K562 (cell line): ENCODE results near the gene BIN1. TPM values are rescaled to one million over a fixed set of nuclear protein-coding genes. Genes with fewer than 3 reads are reported as not detected.
A peak's percentile ranks its signal among the peaks of the same experiment; 100 is the strongest.

Experiments used
- ATF1 ChIP-seq, 2 experiments: fragments of 450-650 bp in 1 of 2; IDR thresholded peaks; 2 replicates each; pipeline ENCODE4 v1.6.1; 2016; ENCODE audit warnings: missing compliant biosample characterization in 1 of 2, missing genetic modification characterization in 1 of 2
- BRD9 ChIP-seq: fragments of 450-650 bp; IDR thresholded peaks from 2 replicates; pipeline ENCODE4 v1.6.1; 2018; ENCODE audit warnings: low read depth; ENCODE audit not compliant: partially characterized antibody
- CEBPG ChIP-seq, 3 experiments: fragments of 200-800 bp in 1 of 3; sonication (Bioruptor generic) in 1 of 3; sonication (generic) in 1 of 3; formaldehyde crosslinking in 1 of 3; IDR thresholded peaks in 2 of 3; conservative IDR thresholded peaks in 1 of 3; 2 replicates each; pipeline versions ENCODE4 v1.6.1 to v1.8.0; 2016 to 2022; ENCODE audit warnings: missing compliant biosample characterization in 2 of 3, missing genetic modification characterization in 2 of 3, mild to moderate bottlenecking in 1 of 3, missing genetic modification reagents in 1 of 3
- CHD1 ChIP-seq: fragments of 200-600 bp; sonication (generic); IDR thresholded peaks from one replicate; pipeline ENCODE4 v1.6.1; 2012; ENCODE audit warnings: mild to moderate bottlenecking, moderate library complexity, low read length, inconsistent platforms
- ETV5 ChIP-seq: sonication (generic); formaldehyde crosslinking; IDR thresholded peaks from 2 replicates; pipeline ENCODE4 v1.4.0; 2020; ENCODE audit warnings: low read depth, mild to moderate bottlenecking, missing genetic modification reagents
- FOSL1 ChIP-seq: fragments of 200-800 bp; sonication (Bioruptor generic); conservative IDR thresholded peaks from 2 replicates; pipeline ENCODE4 v1.6.1; 2016; ENCODE audit warnings: missing genetic modification characterization, missing compliant biosample characterization
- FUS ChIP-seq: fragments of 200-400 bp; formaldehyde crosslinking; optimal IDR thresholded peaks from 2 replicates; pipeline ENCODE3; 2017; ENCODE audit warnings: low read depth, low read length
- HDAC1 ChIP-seq, 2 experiments: fragments of 450-650 bp; IDR thresholded peaks; 2 replicates each; pipeline ENCODE4 v1.6.1; 2016 to 2017; ENCODE audit warnings: inconsistent platforms in 1 of 2, mild to moderate bottlenecking in 1 of 2, moderate library complexity in 1 of 2
- HDAC3 ChIP-seq: fragments of 450-650 bp; IDR thresholded peaks from 2 replicates; pipeline ENCODE4 v1.6.1; 2018; ENCODE audit warnings: borderline replicate concordance, mild to moderate bottlenecking, moderate library complexity; ENCODE audit not compliant: partially characterized antibody
- ILF3 ChIP-seq: fragments of 450-650 bp; IDR thresholded peaks from 2 replicates; pipeline ENCODE4 v1.6.1; 2018; ENCODE audit warnings: antibody characterized with exemption, mild to moderate bottlenecking, moderate library complexity, borderline replicate concordance
- KAT2B ChIP-seq: IDR thresholded peaks from one replicate; pipeline ENCODE4 v1.6.1; 2012; ENCODE audit warnings: low read depth, mild to moderate bottlenecking, control low read depth, inconsistent platforms, low read length, moderate library complexity
- LEF1 ChIP-seq: fragments of 450-650 bp; IDR thresholded peaks from 2 replicates; pipeline ENCODE4 v1.6.1; 2016; ENCODE audit warnings: mild to moderate bottlenecking
- MAFK ChIP-seq: IDR thresholded peaks from 2 replicates; pipeline ENCODE4 v1.6.1; 2011; ENCODE audit warnings: low read length, improper control_type of control experiment
- MTF1 ChIP-seq: fragments of 250-450 bp; sonication (Bioruptor Pico); IDR thresholded peaks from 2 replicates; pipeline ENCODE4 v1.9.0; 2021; ENCODE audit warnings: moderate library complexity, mild to moderate bottlenecking, inconsistent platforms, borderline replicate concordance
- NELFE ChIP-seq: IDR thresholded peaks from 2 replicates; pipeline ENCODE4 v1.6.1; 2011; ENCODE audit warnings: mild to moderate bottlenecking; ENCODE audit not compliant: insufficient read depth, insufficient read length
- NEUROD1 ChIP-seq: fragments of 150-350 bp; IDR thresholded peaks from 2 replicates; pipeline ENCODE4 v1.6.1; 2014; ENCODE audit warnings: borderline replicate concordance, low read length, low read depth; ENCODE audit not compliant: partially characterized antibody
- PML ChIP-seq: IDR thresholded peaks from 2 replicates; pipeline ENCODE4 v1.6.1; 2012; ENCODE audit warnings: low read length, inconsistent platforms
- RBM34 ChIP-seq: fragments of 200-400 bp; formaldehyde crosslinking; IDR thresholded peaks from 2 replicates; pipeline ENCODE4 v1.6.1; 2018; ENCODE audit warnings: low read length, borderline replicate concordance; ENCODE audit not compliant: insufficient read depth
- RCOR1 ChIP-seq, 2 experiments: IDR thresholded peaks; 2 replicates each; pipeline ENCODE4 v1.6.1; 2012; ENCODE audit warnings: low read depth in 2 of 2, low read length in 2 of 2, borderline replicate concordance in 1 of 2, improper control_type of control experiment in 1 of 2
- SIN3A ChIP-seq, 2 experiments: fragments of 150-350 bp in 1 of 2; IDR thresholded peaks; 2 replicates each; pipeline ENCODE4 v1.6.1; 2011 to 2016; ENCODE audit warnings: borderline replicate concordance in 2 of 2, low read depth in 2 of 2, low read length in 2 of 2, mild to moderate bottlenecking in 2 of 2, moderate library complexity in 2 of 2; ENCODE audit not compliant: control insufficient read depth in 1 of 2
- SMARCA5 ChIP-seq: fragments of 450-650 bp; IDR thresholded peaks from 2 replicates; pipeline ENCODE4 v1.6.1; 2016
- TSC22D4 ChIP-seq: fragments of 450-650 bp; IDR thresholded peaks from 2 replicates; pipeline ENCODE4 v1.6.1; 2016; ENCODE audit warnings: missing genetic modification characterization, missing biosample characterization, control low read depth
- YY1 ChIP-seq, 3 experiments: IDR thresholded peaks; 2 replicates each; pipeline ENCODE4 v1.6.1; 2011; ENCODE audit warnings: low read length in 2 of 3, mild to moderate bottlenecking in 2 of 3, moderate library complexity in 2 of 3, borderline replicate concordance in 1 of 3, control low read depth in 1 of 3, low read depth in 1 of 3; ENCODE audit not compliant: insufficient read depth in 3 of 3, insufficient replicate concordance in 2 of 3, control insufficient read depth in 1 of 3, insufficient read length in 1 of 3; ENCODE audit errors: extremely low read depth in 1 of 3
- ZNF175 ChIP-seq: fragments of 200-800 bp; sonication (Bioruptor generic); IDR thresholded peaks from 2 replicates; pipeline ENCODE4 v1.6.1; 2016; ENCODE audit warnings: low read depth, mild to moderate bottlenecking, missing genetic modification characterization, missing compliant biosample characterization
- ZNF263 ChIP-seq: sonication (generic); formaldehyde crosslinking; IDR thresholded peaks from 2 replicates; pipeline ENCODE4 v1.8.0; 2022; ENCODE audit warnings: mild to moderate bottlenecking, missing genetic modification reagents, borderline replicate concordance
- ZNF77 ChIP-seq: fragments of 250-450 bp; sonication (Bioruptor Pico); IDR thresholded peaks from 2 replicates; pipeline ENCODE4 v1.5.0; 2020
- polyA plus RNA-seq, 8 experiments: library from polyadenylated mRNA; depleted of rRNA in 4 of 8; stranded (reverse) in 5 of 8; unstranded in 3 of 8; fragments of >200 nt; fragmentation: Nextera tagmentation in 2 of 8; fragmentation: Illumina TruSeq in 1 of 8; extraction: Ambion mirVana in 2 of 8; extraction: Trizol in 1 of 8; gene quantifications; 2 replicates each; pipeline versions ENCODE4 v1.2.1 to v1.2.3, GENCODE V29; 2011 to 2014; ENCODE audit warnings: inconsistent platforms in 1 of 8, missing spikeins in 1 of 8
- total RNA-seq, 7 experiments: library from RNA; depleted of rRNA in 6 of 7; stranded (reverse); fragments of >200 nt in 6 of 7; fragmentation: Illumina TruSeq in 2 of 7; extraction: Trizol in 2 of 7; gene quantifications; 2 replicates each; pipeline versions ENCODE4 v1.2.1 to v1.2.3, GENCODE V29; 2011 to 2021; ENCODE audit warnings: low replicate concordance in 1 of 7
- TF ChIP-seq, protein P1 (sequence below): fragments of 450-650 bp; conservative IDR thresholded peaks from 2 replicates; pipeline ENCODE4 v1.6.1; 2016; ENCODE audit warnings: missing genetic modification characterization, low read depth, mild to moderate bottlenecking, missing compliant biosample characterization, moderate library complexity

The BIN1 gene
- total and polyA plus RNA-seq, 9 of the 15 experiments (the other 6 are each of a cell fraction or from before 2014, with no cell fraction given): 0.04 to 2.8 (median 0.79) TPM; not detected in 1

DNA sequence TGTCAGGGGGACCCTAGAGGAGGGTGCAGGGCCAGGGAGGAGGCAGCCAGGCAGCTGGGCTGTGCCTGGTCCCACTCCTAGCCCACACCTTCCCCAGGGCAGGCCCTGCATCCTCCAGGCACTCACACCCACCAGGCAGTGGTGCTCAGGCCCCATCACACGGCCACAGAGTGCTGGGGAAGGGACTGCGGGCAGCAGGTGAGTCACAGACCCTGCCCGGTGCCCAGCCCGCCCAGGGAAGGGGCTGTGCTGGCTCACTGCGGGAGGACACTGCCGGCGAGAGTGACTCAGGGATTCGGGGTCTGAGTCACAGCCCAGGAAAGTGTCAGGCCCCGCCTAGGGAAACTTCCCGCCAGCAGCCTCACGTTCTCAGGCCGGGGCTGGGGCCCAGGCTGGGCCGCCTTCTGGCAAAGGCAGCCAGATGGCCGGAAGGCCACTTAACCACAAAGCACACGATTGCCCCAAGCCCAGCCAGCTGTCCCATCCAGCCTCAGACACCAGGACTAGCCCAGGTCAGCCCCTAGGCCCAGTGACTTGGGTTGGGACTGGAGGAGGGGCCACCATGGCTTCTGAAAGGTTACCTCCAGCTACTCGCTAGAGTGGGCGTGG lies 42.2 kb downstream of the BIN1 start (continued):
- TF ChIP-seq ZNF77 (CRISPR knock-in tag): no peak
- TF ChIP-seq SMARCA5: 0 out of 2 replicates have a peak, but pooled peaks have one; percentile 42
- no peak for TF ChIP-seq ILF3
- TF ChIP-seq MTF1 (CRISPR knock-in tag): no peak
- no peak for TF ChIP-seq CHD1
- peak in 1 of 2 experiments; percentile 89; a peak in 2 of 4 replicates for TF ChIP-seq HDAC1 (IDR thresholded peaks at IDR 0.05)
- TF ChIP-seq, protein P1, sequence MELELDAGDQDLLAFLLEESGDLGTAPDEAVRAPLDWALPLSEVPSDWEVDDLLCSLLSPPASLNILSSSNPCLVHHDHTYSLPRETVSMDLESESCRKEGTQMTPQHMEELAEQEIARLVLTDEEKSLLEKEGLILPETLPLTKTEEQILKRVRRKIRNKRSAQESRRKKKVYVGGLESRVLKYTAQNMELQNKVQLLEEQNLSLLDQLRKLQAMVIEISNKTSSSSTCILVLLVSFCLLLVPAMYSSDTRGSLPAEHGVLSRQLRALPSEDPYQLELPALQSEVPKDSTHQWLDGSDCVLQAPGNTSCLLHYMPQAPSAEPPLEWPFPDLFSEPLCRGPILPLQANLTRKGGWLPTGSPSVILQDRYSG (tag): no peak
- TF ChIP-seq FOSL1 (tag): peak; percentile 99
- peak; percentile 88 for TF ChIP-seq MAFK
- TF ChIP-seq LEF1: peak; percentile 90
- no peak for TF ChIP-seq KAT2B
- no peak for TF ChIP-seq SIN3A (IDR thresholded peaks at IDR 0.05; ENCODE audit: borderline replicate concordance in 2 of 2, control insufficient read depth in 1 of 2, low read depth in 2 of 2, low read length in 2 of 2)
- TF ChIP-seq HDAC3: no peak
- peak; percentile 41 to 89; a peak in 2 of 4 replicates for TF ChIP-seq RCOR1 (IDR thresholded peaks at IDR 0.05; ENCODE audit: borderline replicate concordance in 1 of 2, low read depth in 2 of 2, low read length in 2 of 2)
- TF ChIP-seq RBM34: no peak
- TF ChIP-seq ZNF175: peak; percentile 71
- TF ChIP-seq ETV5 (CRISPR knock-in tag): peak; percentile 99
- no peak for TF ChIP-seq FUS
- TF ChIP-seq ZNF263 (CRISPR knock-in tag): peak; percentile 83
- TF ChIP-seq ATF1 (CRISPR knock-in tag; IDR thresholded peaks at IDR 0.05): no peak
- no peak; the same call in 1 of the 2 replicates for TF ChIP-seq ATF1 (tag; IDR thresholded peaks at IDR 0.05)
- no peak for TF ChIP-seq CEBPG (CRISPR knock-in tag; IDR thresholded peaks at IDR 0.05)
- no peak for TF ChIP-seq CEBPG (tag; conservative IDR thresholded peaks at IDR 0.05 in 1 of 2, IDR thresholded peaks at IDR 0.05 in 1 of 2)
- peak in 2 of 3 experiments; percentile 62 to 73 for TF ChIP-seq YY1 (IDR thresholded peaks at IDR 0.05; ENCODE audit: borderline replicate concordance in 1 of 3, control insufficient read depth in 1 of 3, extremely low read depth in 1 of 3, insufficient read depth in 3 of 3, insufficient read length in 1 of 3, insufficient replicate concordance in 2 of 3, low read depth in 1 of 3, low read length in 2 of 3)
- TF ChIP-seq NELFE: no peak
- TF ChIP-seq TSC22D4 (tag): no peak
- TF ChIP-seq NEUROD1: peak; percentile 75
- no peak for TF ChIP-seq BRD9
- peak; percentile 85 for TF ChIP-seq PML
